Fibroblast of lung (primary cell): Measurements from ENCODE around the gene LCN10. TPM values are rescaled to one million over a fixed set of nuclear protein-coding genes. Genes with fewer than 3 reads are reported as not detected.
A peak's percentile ranks its signal among the peaks of the same experiment; 100 is the strongest.

ENCODE experiments used
- DNase-seq, 2 donors: peaks; one replicate each; pipeline versions ENCODE4 v3.0.0 to v3.0.0-alpha.2; 2010; ENCODE audit warnings: low read depth in 2 of 2
- H2AFZ ChIP-seq: 2 replicates; pipeline ENCODE4 v1.5.1; 2012; ENCODE audit warnings: low read length, control low read depth, inconsistent platforms
- H3K27ac ChIP-seq: 2 replicates; pipeline ENCODE4 v1.5.1; 2011; ENCODE audit warnings: low read length, control low read depth; ENCODE audit not compliant: insufficient read depth
- H3K27me3 ChIP-seq: 2 replicates; pipeline ENCODE4 v1.5.1; 2011; ENCODE audit warnings: mild to moderate bottlenecking, low read length; ENCODE audit not compliant: control insufficient read depth, insufficient read depth
- H3K36me3 ChIP-seq: 2 replicates; pipeline ENCODE4 v1.5.1; 2011; ENCODE audit warnings: low read length; ENCODE audit not compliant: control insufficient read depth, insufficient read depth
- H3K4me1 ChIP-seq: 2 replicates; pipeline ENCODE4 v1.5.1; 2011; ENCODE audit warnings: low read length; ENCODE audit not compliant: control insufficient read depth, insufficient read depth; ENCODE audit errors: extremely low read depth
- H3K4me2 ChIP-seq: 2 replicates; pipeline ENCODE4 v1.5.1; 2011; ENCODE audit warnings: low read length, control low read depth; ENCODE audit not compliant: insufficient read depth; ENCODE audit errors: extremely low read depth
- H3K4me3 ChIP-seq, 4 experiments: fragments of 200-600 bp in 1 of 4; sonication (generic) in 1 of 4; replicated peaks in 1 of 4; 2 replicates each; pipeline ENCODE4 v1.5.1; 2011 to 2016; ENCODE audit warnings: low read length in 4 of 4, low read depth in 3 of 4, mild to moderate bottlenecking in 3 of 4, control low read depth in 2 of 4, inconsistent platforms in 1 of 4, mixed read lengths in 1 of 4; ENCODE audit not compliant: insufficient read depth in 1 of 4; ENCODE audit errors: control extremely low read depth in 1 of 4
- H3K79me2 ChIP-seq: 2 replicates; pipeline ENCODE4 v1.5.1; 2012; ENCODE audit warnings: mild to moderate bottlenecking, low read length, inconsistent platforms; ENCODE audit not compliant: control insufficient read depth, insufficient read depth
- H3K9ac ChIP-seq: 2 replicates; pipeline ENCODE4 v1.5.1; 2011; ENCODE audit warnings: mild to moderate bottlenecking, low read length, control low read depth; ENCODE audit not compliant: insufficient read depth
- H3K9me3 ChIP-seq: 2 replicates; pipeline ENCODE4 v1.5.1; 2012; ENCODE audit warnings: low read depth, low read length; ENCODE audit not compliant: control insufficient read depth, insufficient read depth
- H4K20me1 ChIP-seq: 2 replicates; pipeline ENCODE4 v1.5.1; 2011; ENCODE audit warnings: low read length; ENCODE audit not compliant: control insufficient read depth, insufficient read depth; ENCODE audit errors: extremely low read depth
- EZH2 ChIP-seq: IDR thresholded peaks from 2 replicates; pipeline ENCODE4 v1.5.1; 2012; ENCODE audit warnings: low read length, control low read depth, mild to moderate bottlenecking; ENCODE audit errors: missing control alignments
- polyA plus RNA-seq, 2 donors: library from polyadenylated mRNA; depleted of rRNA in 1 of 2; stranded (reverse) in 1 of 2; unstranded in 1 of 2; fragments of >200 nt; gene quantifications; 2 replicates each; pipeline ENCODE4 v1.2.1, GENCODE V29; 2011 to 2012; ENCODE audit warnings: missing spikeins in 1 of 2
- total RNA-seq: library from RNA; depleted of rRNA; stranded (reverse); fragments of >200 nt; gene quantifications from 2 replicates; pipeline ENCODE4 v1.2.1, GENCODE V29; 2014
- TF ChIP-seq, protein P1 (sequence below), 2 donors: IDR thresholded peaks in 1 of 2; conservative IDR thresholded peaks in 1 of 2; 1 replicate in 1 of 2; 2 replicates in 1 of 2; pipeline ENCODE4 v1.5.1; 2011 to 2012; ENCODE audit warnings: low read length in 2 of 2, control low read depth in 1 of 2, inconsistent platforms in 1 of 2, low read depth in 1 of 2, mild to moderate bottlenecking in 1 of 2

The LCN10 gene
- total and polyA plus RNA-seq, 2 donors (not counting 1 experiment from before 2014, with no cell fraction given) = not detected

DNA sequence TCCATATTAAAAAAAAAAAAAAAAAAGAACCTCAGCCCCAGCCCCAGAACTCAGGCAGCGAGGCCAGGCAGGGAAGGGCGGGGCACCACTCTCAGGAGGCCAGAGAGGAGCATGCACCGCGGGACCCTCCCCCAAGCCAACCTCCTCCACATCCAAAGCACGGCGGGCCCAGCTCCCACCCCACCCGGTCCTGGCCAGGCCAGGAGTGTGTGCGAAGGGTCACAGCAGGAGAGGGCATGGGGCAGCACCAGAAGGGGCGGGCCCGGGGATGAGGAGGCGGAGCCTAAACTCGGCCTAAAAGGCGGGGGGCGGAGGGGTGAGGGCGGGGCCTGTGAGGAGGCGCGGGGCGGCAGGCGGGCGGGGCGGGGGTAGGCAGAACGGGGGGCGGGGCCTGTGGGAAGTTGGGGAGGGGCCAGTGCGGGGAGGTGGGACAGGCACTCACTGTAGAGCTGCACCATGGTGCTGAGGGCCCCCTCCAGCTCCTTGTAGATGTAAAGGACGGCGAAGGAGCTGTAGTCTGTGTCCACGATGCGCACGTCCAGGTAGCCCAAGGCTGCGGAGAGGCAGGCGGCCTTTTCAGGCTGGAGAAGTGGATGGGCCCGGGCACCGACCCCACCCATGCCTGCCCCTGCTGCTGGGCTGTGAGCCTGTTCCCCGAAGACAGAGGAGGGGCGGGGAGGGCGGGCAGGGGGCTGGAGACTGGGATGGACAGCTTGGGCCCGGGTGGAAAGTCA lies 20.3 kb upstream of the LCN10 start:
- TF ChIP-seq EZH2 = no peak
- TF ChIP-seq, protein P1, sequence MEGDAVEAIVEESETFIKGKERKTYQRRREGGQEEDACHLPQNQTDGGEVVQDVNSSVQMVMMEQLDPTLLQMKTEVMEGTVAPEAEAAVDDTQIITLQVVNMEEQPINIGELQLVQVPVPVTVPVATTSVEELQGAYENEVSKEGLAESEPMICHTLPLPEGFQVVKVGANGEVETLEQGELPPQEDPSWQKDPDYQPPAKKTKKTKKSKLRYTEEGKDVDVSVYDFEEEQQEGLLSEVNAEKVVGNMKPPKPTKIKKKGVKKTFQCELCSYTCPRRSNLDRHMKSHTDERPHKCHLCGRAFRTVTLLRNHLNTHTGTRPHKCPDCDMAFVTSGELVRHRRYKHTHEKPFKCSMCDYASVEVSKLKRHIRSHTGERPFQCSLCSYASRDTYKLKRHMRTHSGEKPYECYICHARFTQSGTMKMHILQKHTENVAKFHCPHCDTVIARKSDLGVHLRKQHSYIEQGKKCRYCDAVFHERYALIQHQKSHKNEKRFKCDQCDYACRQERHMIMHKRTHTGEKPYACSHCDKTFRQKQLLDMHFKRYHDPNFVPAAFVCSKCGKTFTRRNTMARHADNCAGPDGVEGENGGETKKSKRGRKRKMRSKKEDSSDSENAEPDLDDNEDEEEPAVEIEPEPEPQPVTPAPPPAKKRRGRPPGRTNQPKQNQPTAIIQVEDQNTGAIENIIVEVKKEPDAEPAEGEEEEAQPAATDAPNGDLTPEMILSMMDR (conservative IDR thresholded peaks at IDR 0.05 in 1 of 2, IDR thresholded peaks at IDR 0.05 in 1 of 2; ENCODE audit: low read depth in 1 of 2, low read length in 2 of 2) = no peak
- no peaks in the 10 kb centered on the region for H4K20me1 ChIP-seq
- no peak overlapping the region for H3K4me3 ChIP-seq
- H2AFZ ChIP-seq = no peak overlapping the region
- H3K79me2 ChIP-seq = no peaks in the 10 kb centered on the region
- no peak overlapping the region for H3K9ac ChIP-seq
- peaks cover 7% of the 10 kb centered on the region for H3K27me3 ChIP-seq
- H3K4me1 ChIP-seq = no peaks in the 10 kb centered on the region
- H3K36me3 ChIP-seq = no peaks in the 10 kb centered on the region
- H3K4me2 ChIP-seq = no peak overlapping the region
- H3K27ac ChIP-seq = no peak overlapping the region
- no peaks in the 10 kb centered on the region for H3K9me3 ChIP-seq
- peak; percentile 13 to 20 for DNase-seq

GRCh38 chr9:136762221-136762691 lies 19.5 kb upstream of the LCN10 start:
- Histone ChIP-seq H3K9ac (no peak overlapping the region), H3K9me3 (no peaks in the 10 kb centered on the region), H3K4me2 (no peak overlapping the region), H3K36me3 (no peaks in the 10 kb centered on the region), H4K20me1 (no peaks in the 10 kb centered on the region), H3K4me3 (no peak overlapping the region), H2AFZ (no peak overlapping the region), H3K27ac (no peak overlapping the region), H3K27me3 (peaks cover 3% of the 10 kb centered on the region), H3K4me1 (no peaks in the 10 kb centered on the region), H3K79me2 (no peaks in the 10 kb centered on the region)
- DNase-seq = no peak
- TF ChIP-seq, protein P1 (conservative IDR thresholded peaks at IDR 0.05 in 1 of 2, IDR thresholded peaks at IDR 0.05 in 1 of 2; ENCODE audit: low read depth in 1 of 2, low read length in 2 of 2) = no peak
- no peak for TF ChIP-seq EZH2

DNA sequence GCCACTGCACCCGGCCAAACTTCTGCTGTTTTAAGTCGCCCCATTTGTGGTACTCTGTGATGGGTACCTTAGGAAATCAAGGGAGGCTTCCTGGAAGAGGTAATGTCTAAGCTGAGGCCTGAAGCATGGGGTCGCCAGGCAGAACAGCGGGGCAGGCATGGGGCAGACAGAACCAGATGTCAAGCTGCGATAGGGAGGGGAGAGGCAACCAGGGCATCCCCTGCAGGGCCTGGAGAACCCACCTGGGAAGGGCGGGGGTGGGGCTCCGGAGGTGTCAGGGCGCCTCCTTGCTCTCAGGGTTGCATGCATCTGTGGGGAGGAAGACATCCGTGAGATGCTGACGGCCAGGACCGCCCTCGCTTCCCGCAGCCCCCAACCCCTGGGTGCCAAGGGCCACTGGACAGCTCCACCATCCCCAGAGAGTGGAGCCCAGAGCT lies 18.8 kb upstream of the LCN10 start:
- H3K4me1 ChIP-seq = no peaks in the 10 kb centered on the region
- H3K27me3 ChIP-seq = peaks cover 3% of the 10 kb centered on the region
- no peaks in the 10 kb centered on the region for H3K9me3 ChIP-seq
- no peaks in the 10 kb centered on the region for H3K36me3 ChIP-seq
- no peak overlapping the region for H3K4me3 ChIP-seq
- H3K9ac ChIP-seq = no peak overlapping the region
- H3K4me2 ChIP-seq = no peak overlapping the region
- no peak overlapping the region for H2AFZ ChIP-seq
- DNase-seq = no peak
- H4K20me1 ChIP-seq = no peaks in the 10 kb centered on the region
- no peaks in the 10 kb centered on the region for H3K79me2 ChIP-seq
- TF ChIP-seq, protein P1 (conservative IDR thresholded peaks at IDR 0.05 in 1 of 2, IDR thresholded peaks at IDR 0.05 in 1 of 2; ENCODE audit: low read depth in 1 of 2, low read length in 2 of 2) = no peak
- TF ChIP-seq EZH2 = no peak
- H3K27ac ChIP-seq = no peak overlapping the region
